WTC11 (cell line): ENCODE data around the gene FUT6. TPM values are rescaled to one million over a fixed set of nuclear protein-coding genes. Genes with fewer than 3 reads are reported as not detected.

ENCODE experiments used
- ATAC-seq: fragments of 200-7000 bp; cut with Tn5 transposase; 2 replicates; pipeline ENCODE4 v1.10.0; 2021; ENCODE audit warnings: mild to moderate bottlenecking, moderate library complexity
- CTCF ChIA-PET: fragments of 300-600 bp; sonication (Branson Sonifier 250); formaldehyde crosslinking; loops from one replicate; lab custom pipeline; 2021; ENCODE audit warnings: antibody characterized with exemption; lab: Charles Lee
- POLR2A ChIA-PET: fragments of 350-600 bp; sonication (Branson Sonifier 250); formaldehyde crosslinking; loops from one replicate; lab custom pipeline; 2021; ENCODE audit warnings: antibody characterized with exemption; lab: Charles Lee
- DNase-seq: peaks from one replicate; pipeline ENCODE4 v3.0.0; 2021; ENCODE audit warnings: low spot score
- H3K27ac Mint-ChIP-seq: 2 replicates; pipeline ENCODE4 v1.8.0; 2021; ENCODE audit warnings: mixed read lengths
- H3K27me3 Mint-ChIP-seq: 2 replicates; pipeline ENCODE4 v1.8.0; 2021; ENCODE audit warnings: low read depth, mild to moderate bottlenecking, moderate library complexity, mixed read lengths
- H3K36me3 Mint-ChIP-seq: 2 replicates; pipeline ENCODE4 v1.8.0; 2021; ENCODE audit warnings: mixed read lengths
- H3K4me1 Mint-ChIP-seq: 2 replicates; pipeline ENCODE4 v1.8.0; 2022; ENCODE audit warnings: mixed read lengths
- H3K4me3 Mint-ChIP-seq: 2 replicates; pipeline ENCODE4 v1.8.0; 2021; ENCODE audit warnings: mild to moderate bottlenecking, moderate library complexity, mixed read lengths
- H3K9me3 Mint-ChIP-seq: 2 replicates; pipeline ENCODE4 v1.8.0; 2021; ENCODE audit warnings: mixed read lengths
- AFF4 ChIP-seq: sonication (generic); formaldehyde crosslinking; IDR thresholded peaks from 2 replicates; pipeline ENCODE4 v1.8.1; 2023; ENCODE audit warnings: mild to moderate bottlenecking, missing genetic modification reagents, borderline replicate concordance
- ATF2 ChIP-seq: sonication (generic); formaldehyde crosslinking; IDR thresholded peaks from 2 replicates; pipeline ENCODE4 v1.8.1; 2022; ENCODE audit warnings: low read depth, missing genetic modification reagents, borderline replicate concordance
- CREB1 ChIP-seq: sonication (generic); formaldehyde crosslinking; IDR thresholded peaks from 2 replicates; pipeline ENCODE4 v1.8.0; 2023; ENCODE audit warnings: mild to moderate bottlenecking, missing genetic modification reagents
- GTF2I ChIP-seq: fragments of 250-450 bp; sonication (Bioruptor Pico); conservative IDR thresholded peaks from 2 replicates; pipeline ENCODE4 v1.4.0; 2021; ENCODE audit warnings: mild to moderate bottlenecking
- HMGXB4 ChIP-seq: sonication (generic); formaldehyde crosslinking; IDR thresholded peaks from 2 replicates; pipeline ENCODE4 v1.8.1; 2023; ENCODE audit warnings: mild to moderate bottlenecking, moderate library complexity, missing genetic modification reagents
- MAX ChIP-seq: sonication (generic); formaldehyde crosslinking; IDR thresholded peaks from 2 replicates; pipeline ENCODE4 v1.8.0; 2022; ENCODE audit warnings: mild to moderate bottlenecking, missing genetic modification reagents
- MXD4 ChIP-seq: fragments of 250-450 bp; sonication (Bioruptor Pico); IDR thresholded peaks from 2 replicates; pipeline ENCODE4 v1.8.0; 2021; ENCODE audit warnings: mild to moderate bottlenecking, moderate library complexity, borderline replicate concordance
- NFYB ChIP-seq: sonication (generic); formaldehyde crosslinking; conservative IDR thresholded peaks from 2 replicates; pipeline ENCODE4 v1.8.0; 2022; ENCODE audit warnings: low read depth, missing genetic modification reagents
- OVOL2 ChIP-seq: fragments of 250-450 bp; sonication (Bioruptor Pico); IDR thresholded peaks from 2 replicates; pipeline ENCODE4 v1.9.0; 2021; ENCODE audit warnings: mild to moderate bottlenecking, borderline replicate concordance
- TCF7 ChIP-seq: sonication (generic); formaldehyde crosslinking; IDR thresholded peaks from 2 replicates; pipeline ENCODE4 v1.8.0; 2022; ENCODE audit warnings: mild to moderate bottlenecking, low read depth, missing genetic modification reagents, moderate library complexity
- TP53 ChIP-seq: sonication (generic); formaldehyde crosslinking; IDR thresholded peaks from 2 replicates; pipeline ENCODE4 v1.8.1; 2023; ENCODE audit warnings: mild to moderate bottlenecking, missing genetic modification reagents
- USF1 ChIP-seq: sonication (generic); formaldehyde crosslinking; IDR thresholded peaks from 2 replicates; pipeline ENCODE4 v1.8.0; 2022; ENCODE audit warnings: mild to moderate bottlenecking, missing genetic modification reagents
- USF2 ChIP-seq: sonication (generic); formaldehyde crosslinking; IDR thresholded peaks from 2 replicates; pipeline ENCODE4 v1.8.1; 2023; ENCODE audit warnings: mild to moderate bottlenecking, missing genetic modification reagents, moderate library complexity
- ZBTB43 ChIP-seq: sonication (generic); formaldehyde crosslinking; IDR thresholded peaks from 2 replicates; pipeline ENCODE4 v1.8.1; 2023; ENCODE audit warnings: mild to moderate bottlenecking, missing genetic modification reagents
- ZNF396 ChIP-seq: fragments of 250-450 bp; sonication (Bioruptor Pico); IDR thresholded peaks from 2 replicates; pipeline ENCODE4 v1.8.0; 2021; ENCODE audit warnings: mild to moderate bottlenecking, moderate library complexity, borderline replicate concordance
- ZNF423 ChIP-seq: fragments of 250-450 bp; sonication (Bioruptor Pico); IDR thresholded peaks from 2 replicates; pipeline ENCODE4 v2.1.2; 2022; ENCODE audit warnings: mild to moderate bottlenecking, moderate library complexity
- ZNF532 ChIP-seq: fragments of 250-450 bp; sonication (Bioruptor Pico); IDR thresholded peaks from 2 replicates; pipeline ENCODE4 v1.9.0; 2021; ENCODE audit warnings: mild to moderate bottlenecking, borderline replicate concordance
- total RNA-seq: library from RNA; stranded (reverse); gene quantifications from 3 replicates; pipeline ENCODE4 v1.2.3, GENCODE V29; 2021

FUT6 gene
- total RNA-seq, 1 experiment from 2014 or later = not detected

GRCh38 chr19:5787409-5788182 lies 51.9 kb downstream of the FUT6 start:
- no peak overlapping the region for H3K27ac Mint-ChIP-seq
- H3K4me1 Mint-ChIP-seq = peaks cover 5% of the 10 kb centered on the region
- TF ChIP-seq USF2 (CRISPR knock-in tag) (no peak), TP53 (CRISPR knock-in tag) (no peak), ZNF532 (CRISPR knock-in tag) (no peak), TCF7 (CRISPR knock-in tag) (no peak), MXD4 (CRISPR knock-in tag) (no peak), AFF4 (CRISPR knock-in tag) (no peak), OVOL2 (CRISPR knock-in tag) (no peak), ATF2 (CRISPR knock-in tag) (no peak), HMGXB4 (CRISPR knock-in tag) (no peak), ZBTB43 (CRISPR knock-in tag) (no peak), GTF2I (CRISPR knock-in tag) (no peak), ZNF423 (CRISPR knock-in tag) (no peak), ZNF396 (CRISPR knock-in tag) (no peak), MAX (CRISPR knock-in tag) (no peak), CREB1 (no peak), NFYB (no peak), USF1 (CRISPR knock-in tag) (no peak)
- CTCF ChIA-PET = no interaction called here
- H3K36me3 Mint-ChIP-seq = peaks cover 21% of the 10 kb centered on the region
- peaks cover 4% of the 10 kb centered on the region; the same call in 1 of the 2 replicates for H3K9me3 Mint-ChIP-seq
- H3K4me3 Mint-ChIP-seq = no peak overlapping the region
- POLR2A ChIA-PET = no interaction called here
- no peaks in the 10 kb centered on the region for H3K27me3 Mint-ChIP-seq
- no peak for DNase-seq
- ATAC-seq = no peak
